HG02798 (cell line): ENCODE measurements around the gene IL20RA.

Experiments
- ATAC-seq: cut with Tn5 transposase; IDR thresholded peaks from one replicate; pipeline ENCODE4 v1.9.1; 2021; ENCODE audit warnings: mild to moderate bottlenecking; ENCODE audit not compliant: unreplicated experiment, poor library complexity

The IL20RA gene

DNA sequence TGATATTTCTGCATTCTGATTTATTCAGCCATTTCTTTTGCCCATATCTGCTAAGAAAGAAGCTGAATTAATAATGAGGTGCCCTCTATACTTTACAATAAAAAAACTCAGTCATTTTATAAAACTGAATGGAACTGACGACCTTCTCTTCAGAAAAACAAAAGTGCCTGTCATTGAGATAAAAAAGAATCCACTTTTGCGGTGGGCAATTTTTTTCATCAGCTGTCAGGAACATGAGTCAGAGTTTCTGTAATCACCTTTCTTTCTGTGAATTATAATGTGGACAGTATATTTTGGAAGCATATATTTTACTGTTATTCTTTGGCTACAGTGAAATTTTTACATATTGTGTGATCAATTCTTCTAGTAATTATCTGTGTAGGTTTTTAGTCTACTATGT lies 33.4 kb downstream of the IL20RA start:
- ATAC-seq, result no peak

DNA sequence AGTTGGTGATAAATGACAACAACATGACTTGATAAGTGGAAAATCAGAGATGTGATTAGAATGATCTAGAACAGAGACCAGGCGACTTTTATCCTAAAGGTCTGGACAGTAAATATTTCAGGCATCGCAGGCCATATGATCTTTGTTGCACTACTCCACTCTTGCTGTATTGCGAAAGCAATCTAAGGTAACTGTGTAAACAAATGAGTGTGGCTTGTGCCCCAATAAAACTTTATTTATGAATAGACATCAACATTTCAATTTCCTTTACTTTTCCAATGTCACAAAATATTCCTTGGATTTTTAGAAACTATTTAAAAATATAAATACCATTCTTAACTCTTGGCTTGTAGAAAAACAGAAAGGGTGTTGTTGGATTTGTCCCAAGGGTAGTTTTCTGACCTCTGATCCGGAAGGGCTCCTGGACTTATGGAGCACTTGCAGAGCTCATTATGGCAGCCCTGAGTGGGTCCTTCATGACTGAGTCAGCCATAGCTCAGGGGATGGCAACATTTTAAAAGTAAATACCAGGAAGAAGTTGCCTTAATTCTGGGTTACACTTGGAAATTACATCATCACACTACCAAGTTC lies 34.5 kb downstream of the IL20RA start:
- no peak for ATAC-seq

DNA sequence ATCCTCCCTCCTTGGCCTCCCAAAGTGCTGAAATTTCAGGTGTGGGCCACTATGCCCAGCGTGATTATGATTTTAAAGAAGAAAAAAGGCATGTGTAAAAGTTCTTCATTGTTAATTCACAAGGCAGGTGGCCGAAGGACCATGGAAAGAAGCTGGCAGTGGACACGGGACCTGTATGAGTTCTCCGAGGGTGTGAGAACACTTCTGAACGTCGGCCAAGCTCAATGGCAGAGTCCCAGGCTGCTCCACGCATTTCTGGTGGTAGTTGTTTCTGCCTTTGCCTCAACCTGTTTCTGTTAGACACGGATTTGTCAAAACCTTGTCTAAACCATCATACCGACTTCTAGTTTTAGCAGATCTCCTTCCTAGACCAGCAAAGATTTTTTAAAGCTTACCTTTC lies 36.6 kb downstream of the IL20RA start:
- no peak for ATAC-seq

DNA sequence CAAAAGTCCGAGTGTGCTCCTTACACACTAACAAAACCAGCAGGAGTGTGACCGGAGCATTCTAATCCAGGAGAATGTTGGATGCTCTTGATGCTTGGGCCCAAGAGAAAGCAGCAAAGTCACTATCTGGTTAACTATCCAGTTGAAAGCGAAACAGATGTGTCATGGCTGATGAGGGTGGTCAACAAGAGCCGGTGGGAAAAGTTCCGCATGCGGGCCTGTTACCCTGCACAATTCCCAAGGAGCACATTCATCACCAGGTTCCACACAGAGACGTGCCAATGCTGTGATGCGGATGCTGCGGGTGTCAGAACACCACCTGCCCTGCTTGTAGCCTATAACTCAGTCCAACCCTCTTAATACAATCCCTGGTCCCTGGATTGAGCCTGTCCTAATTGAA lies 38.7 kb downstream of the IL20RA start:
- ATAC-seq, result no peak

DNA sequence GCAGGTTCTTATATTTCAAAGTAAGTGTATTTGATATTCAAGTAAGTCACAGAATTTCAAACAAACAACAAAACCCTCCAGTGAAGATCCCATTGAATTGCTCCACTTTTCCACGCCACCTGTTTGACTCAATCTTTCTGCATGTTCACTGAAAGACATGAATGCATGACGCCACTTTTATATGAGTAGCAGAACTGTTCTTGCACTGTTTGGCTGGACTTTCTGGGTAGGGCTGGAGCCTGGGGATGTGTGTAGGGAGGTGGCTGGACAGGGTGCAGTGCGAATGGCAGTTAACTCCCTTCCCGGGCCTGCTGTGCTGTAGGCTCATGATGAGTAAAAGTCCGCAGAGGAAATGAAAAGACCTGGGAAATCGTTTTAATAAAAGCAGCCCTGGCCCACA lies 39.7 kb downstream of the IL20RA start:
- no peak for ATAC-seq

DNA sequence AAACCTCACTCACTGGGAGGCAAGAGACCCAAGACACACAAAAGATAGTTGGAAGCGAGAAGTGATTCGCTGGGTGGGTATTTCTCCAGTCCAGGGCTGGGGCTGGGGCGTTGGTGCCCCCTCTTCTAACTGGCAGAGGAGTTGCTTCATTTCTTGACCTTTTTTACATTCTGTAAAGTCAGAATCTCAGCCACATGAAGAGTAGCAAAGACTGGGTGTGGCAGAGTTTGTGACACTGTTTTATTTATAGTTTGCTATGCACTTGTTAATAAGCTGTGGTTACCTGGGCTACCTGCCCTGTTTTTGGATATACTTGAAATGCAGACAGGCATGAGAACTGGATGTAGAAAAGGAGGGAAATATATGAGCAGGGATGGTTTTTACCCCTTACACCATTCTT lies 42.3 kb downstream of the IL20RA start:
- ATAC-seq, result no peak

DNA sequence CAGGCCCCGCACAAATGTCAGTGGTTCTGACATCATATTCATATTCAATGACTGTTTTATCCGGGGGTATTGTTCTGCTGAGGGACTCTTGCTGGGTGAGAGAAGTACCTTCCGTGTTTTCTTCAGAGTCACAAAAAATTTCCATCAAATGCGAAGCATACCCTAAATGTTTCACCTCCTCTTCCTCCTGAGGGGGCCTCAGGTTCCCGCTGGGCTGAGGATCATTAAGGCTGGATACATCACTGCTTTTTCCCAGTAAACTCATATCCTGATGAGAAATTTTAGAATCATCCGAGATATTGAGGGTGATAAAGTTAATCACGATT lies 42.8 kb downstream of the IL20RA start:
- ATAC-seq, result no peak

DNA sequence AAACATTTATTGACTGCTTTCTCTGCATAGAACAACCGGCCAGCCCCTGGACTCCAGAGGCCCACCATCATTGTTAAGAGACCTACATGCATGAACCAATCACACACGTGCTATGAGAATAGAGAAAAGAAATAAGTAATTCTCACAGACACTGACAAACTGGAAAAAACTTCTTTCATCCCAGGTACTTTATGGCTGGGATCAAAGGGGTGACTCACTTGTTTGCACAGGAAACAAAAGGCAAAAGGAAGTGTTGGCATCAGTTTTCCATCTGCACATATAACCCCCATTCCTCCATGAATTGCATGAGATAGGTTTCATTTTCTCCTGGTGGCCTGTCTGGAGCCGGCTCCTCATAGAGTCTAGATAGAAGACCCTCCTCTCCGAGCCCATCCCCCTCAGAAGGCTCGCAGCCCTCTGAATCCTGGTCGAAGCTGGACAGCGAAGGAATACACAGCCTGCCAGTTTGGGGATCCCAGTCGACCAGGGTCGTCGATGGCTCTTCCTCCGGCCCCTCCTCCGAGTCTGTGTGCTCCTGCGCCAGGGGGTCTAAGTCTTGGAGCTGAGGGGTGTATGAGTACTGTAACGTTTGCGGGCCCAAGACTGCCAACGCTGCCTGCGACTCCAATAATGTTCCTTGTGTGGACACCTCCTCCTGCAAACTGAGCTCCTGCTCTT lies 43.3 kb downstream of the IL20RA start:
- no peak for ATAC-seq

DNA sequence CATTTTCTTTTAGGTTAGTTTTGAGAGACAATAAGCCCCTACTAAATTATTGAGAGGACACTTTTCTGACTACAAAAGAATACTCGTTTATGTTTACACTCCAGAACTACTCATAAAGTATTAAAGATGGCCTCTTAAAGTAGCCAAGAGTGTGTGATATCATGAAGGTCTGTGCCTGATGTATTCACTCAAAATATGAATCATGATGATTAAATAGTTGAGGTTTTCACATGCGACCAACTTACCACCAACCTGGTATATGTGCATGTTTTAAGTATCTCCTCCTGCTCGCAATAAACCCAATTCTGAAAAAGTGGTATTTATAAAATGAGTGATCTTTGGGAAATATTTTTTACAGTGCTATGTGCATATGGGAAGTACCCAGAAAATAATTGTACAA lies 43.9 kb downstream of the IL20RA start:
- no peak for ATAC-seq

DNA sequence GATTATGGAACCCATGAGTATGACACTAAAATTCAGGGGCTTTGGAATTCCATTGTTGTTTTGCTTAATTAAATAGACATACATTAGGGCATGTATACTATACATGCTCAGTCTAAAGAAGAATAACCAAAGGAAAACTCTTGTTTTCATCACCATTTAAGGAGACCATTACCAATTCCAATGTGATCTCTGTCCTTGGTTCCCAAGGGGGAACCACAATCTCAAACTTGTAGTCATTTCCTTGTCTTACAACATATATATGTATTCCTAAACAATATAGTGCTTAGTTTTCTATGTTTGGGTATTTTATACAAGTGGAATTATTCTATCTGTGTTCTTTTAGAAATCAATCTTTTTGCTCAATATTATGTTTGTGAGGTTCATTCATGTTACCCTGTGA lies 49.2 kb downstream of the IL20RA start:
- ATAC-seq, result no peak

DNA sequence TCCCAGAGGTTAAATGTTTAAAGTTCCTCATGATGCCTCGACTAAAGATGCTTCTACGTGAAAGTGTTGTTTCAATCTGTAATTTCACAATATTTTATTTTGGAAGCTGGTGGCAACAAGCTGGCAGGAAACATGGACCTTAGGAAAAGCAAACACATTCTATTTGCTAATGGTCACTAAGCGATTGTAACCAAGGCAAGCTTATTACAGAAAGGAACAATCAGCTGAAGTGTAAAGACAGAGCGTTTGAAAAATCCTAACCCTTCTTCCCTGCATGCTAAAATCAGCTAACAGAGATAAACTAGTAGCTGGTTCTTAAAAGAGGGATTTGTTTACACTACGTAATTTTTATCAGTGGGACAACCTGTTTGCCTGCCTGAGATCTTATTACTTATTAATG lies 50.0 kb downstream of the IL20RA start:
- no peak for ATAC-seq

DNA sequence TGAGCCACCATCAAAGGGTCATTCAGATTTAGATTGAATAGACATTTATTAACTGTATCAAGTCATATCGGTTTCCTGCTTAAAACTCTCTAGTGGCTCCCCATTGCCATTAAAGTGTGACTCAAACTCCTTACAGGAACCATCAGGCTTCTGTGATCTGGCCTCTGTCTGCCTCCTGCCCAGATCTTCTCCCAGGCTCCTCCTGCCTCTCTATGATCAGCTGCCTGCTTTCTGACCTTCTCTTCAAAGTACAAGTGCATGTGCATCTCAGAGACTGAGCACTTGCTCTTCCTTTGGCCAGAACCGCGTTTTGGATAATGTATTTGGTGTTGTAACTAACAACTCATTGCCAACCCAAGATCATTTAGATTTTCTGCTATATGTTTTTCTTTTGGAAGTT lies 52.7 kb downstream of the IL20RA start:
- ATAC-seq, result no peak

DNA sequence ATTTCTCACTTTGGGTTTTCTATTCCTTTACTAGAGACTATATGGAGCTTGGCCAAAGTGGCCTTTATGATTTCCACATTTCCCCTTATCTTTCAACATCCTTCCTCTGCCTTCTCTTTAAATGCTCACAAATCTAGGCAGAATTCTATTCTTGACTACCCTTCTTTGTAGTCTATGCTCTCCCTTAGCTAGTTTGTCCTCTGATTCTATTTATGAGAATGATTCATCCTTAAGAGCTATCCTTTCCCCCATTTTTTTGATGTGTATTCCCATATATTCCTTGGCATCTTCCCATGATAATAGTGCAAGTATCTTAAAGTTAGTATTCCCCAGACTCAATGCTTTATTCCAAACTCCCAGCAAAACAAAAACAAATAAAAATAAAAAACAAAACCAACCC lies 53.1 kb downstream of the IL20RA start:
- no peak for ATAC-seq

DNA sequence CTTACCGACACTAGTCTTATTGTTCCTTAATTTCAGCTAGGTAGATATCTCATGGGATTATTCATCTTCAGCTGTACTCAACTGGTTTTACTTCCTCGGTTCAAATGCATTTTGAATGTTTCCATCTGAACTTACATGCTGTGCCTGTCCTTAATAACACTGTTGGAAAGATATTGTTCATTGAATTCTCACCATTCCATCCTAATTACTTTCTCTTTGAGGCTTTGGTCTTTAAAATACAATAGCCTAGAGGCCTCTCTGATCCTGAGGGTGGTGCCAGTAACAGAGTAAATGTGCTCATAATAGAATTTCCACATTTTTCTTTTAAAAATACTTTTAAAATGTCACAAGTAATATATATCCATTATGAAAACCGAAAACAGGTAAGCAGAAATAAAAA lies 54.0 kb downstream of the IL20RA start:
- ATAC-seq, result no peak

DNA sequence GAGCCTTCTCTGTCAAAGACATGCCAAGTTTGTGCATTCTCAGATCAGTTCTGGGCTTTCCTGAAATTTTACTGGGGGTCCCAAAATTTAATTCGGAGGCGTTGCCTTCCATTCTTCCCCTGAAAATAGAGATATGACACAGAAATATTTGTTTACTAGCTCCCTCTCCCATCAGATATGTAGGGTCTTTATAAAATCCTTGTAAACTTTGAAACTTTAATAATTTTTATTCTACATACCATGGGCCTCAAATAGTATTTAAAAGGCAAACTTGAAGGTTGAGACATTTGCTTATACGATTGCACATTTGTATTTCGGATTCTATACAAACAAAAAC lies 54.6 kb downstream of the IL20RA start:
- no peak for ATAC-seq

DNA sequence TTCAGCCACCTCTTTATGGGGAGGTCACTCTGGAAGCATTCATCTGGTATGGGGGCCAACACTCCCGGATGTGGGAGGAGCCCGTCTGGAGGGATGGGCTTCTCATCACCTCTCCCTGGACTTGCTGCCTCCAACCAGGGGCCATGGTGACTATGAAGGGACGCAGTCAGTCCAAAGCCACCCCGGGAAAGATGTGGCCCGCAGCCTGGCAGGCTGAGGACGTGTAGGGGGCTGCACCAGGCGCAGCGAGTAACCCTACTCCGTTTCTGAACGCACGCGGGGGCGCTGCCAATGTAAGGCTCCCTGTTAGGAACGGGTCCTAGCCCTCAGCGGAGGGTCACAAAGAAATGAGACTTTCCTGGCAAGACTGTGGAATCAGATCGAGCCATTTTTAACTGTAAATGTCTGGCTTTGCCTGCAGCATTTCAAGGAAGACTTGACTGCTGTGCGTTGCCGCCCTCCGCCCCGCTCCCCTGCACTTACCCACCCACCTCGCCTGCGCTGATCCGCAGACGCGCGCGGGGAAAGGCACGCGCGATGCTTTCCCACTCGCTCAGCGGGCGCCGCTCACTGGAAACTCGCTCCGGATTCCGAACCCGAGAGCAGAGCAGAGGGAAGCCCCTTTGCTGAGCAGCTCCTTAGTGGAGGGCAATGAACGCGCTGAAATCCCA lies 55.1 kb downstream of the IL20RA start:
- ATAC-seq, result no peak

DNA sequence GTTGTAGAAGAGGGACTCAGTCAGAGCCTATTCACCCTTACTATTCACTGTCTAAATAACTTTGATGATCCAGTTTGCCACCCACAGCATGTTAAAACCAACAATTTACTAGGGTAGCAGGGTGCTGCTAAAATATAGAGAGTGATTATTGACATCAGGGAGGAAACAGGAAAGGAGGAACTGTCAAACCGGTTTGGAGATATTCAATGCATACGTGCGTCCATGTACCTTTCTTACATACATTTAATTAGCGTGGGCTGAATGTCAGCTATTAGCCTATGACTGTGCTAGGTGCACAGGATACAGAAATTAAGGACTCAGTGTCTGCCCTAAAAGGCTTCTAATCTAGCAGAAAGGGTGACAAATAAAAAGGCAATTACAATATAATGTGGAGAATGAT lies 57.2 kb downstream of the IL20RA start:
- no peak for ATAC-seq

DNA sequence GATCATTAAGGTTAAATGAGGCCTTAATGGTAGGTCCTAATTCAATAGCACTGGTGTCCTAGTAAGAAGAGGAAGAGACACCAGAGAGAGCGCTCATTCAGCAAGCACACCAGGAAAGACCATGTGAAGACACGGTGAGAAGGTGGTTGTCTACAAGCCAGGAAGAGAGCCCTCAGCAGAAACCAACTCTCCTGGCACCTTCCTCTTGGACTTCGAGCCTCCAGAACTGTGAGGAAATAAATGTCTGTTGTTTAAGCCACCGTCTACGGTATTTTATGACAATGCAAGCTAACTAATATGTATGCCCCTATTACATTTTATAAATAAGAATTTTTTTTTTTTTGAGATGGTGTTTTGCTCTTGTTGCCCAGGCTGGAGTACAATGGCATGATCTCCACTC lies 59.3 kb downstream of the IL20RA start:
- ATAC-seq, result no peak

DNA sequence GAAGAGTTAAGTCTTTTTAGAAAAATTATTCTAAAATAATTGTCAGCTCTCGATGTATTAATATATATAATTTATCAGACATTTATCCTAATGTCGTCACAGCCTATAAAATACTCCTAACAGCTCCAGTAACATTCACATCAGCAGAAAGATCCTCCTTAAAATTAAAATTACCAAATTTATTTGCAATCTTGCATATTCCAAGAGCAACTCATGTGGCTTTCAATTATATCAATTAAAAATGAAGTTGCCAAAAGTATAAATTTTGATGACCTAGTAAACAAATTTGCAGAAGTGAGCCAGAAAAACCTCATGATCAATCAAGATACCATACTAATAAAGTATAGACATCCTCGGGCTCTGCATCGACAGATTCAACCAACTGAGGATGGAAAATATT lies 60.2 kb downstream of the IL20RA start:
- ATAC-seq, result no peak

DNA sequence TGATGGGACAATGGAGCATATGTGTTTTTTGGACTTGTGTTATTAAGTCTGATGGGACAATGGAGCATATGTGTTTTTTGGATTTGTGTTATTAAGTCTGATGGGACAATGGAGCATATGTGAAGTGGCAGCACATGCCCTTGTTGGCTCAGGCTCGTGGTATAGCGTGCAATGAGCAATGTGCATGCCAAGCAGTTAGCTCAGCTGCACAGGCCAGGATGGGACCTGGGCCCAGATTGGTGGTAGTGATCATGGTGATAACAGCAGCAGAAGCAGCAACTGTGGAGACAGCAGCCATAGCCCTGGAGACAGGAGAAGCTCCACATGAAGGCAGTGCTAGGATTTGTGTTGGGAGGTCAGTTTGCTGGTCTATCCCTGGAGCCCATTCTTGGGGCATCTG lies 61.1 kb downstream of the IL20RA start:
- ATAC-seq, result no peak

DNA sequence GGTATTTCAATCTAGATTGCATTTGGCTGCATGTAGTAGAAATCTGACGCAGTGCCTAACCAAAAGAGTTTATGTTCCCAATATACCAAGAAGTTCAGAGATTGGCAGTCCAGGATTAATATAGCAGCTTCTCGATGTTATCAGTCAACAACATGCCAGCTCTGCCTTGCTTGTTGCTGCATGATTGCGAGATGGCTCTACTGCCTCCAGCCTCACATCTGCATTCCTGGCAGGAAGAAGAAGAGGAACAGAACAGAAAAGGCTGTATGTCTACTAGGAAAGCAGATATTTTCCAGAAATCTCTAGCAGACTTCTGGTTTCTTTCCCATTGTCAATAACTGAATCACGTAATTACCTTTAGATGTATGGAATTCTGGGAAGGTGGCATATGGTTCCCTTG lies 61.8 kb downstream of the IL20RA start:
- no peak for ATAC-seq

DNA sequence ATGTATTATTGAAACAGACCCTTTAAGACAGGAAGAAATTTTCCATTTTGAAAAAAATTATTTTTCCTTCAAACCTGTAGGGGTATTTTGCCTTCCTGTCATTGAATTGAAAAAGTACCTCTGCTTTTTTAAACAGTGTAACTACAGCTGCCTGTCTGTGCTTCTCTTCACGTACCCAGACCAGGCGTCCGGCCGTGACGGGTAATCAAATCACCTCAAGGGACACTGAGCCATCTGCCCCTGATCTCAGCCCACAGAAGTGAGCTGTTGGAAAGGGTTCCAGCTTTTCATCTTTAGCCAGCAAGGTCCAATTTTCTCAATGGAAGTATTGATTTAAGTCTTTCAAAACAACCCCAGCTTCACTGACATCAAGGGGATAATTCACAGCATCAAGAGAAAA lies 64.7 kb downstream of the IL20RA start:
- no peak for ATAC-seq
